GM19351 (cell line): Measurements from ENCODE around the gene ZNF329.

Experiments
- ATAC-seq: cut with Tn5 transposase; IDR thresholded peaks from one replicate; pipeline ENCODE4 v1.9.1; 2021; ENCODE audit warnings: mild to moderate bottlenecking, moderate library complexity; ENCODE audit not compliant: unreplicated experiment

Gene ZNF329

DNA sequence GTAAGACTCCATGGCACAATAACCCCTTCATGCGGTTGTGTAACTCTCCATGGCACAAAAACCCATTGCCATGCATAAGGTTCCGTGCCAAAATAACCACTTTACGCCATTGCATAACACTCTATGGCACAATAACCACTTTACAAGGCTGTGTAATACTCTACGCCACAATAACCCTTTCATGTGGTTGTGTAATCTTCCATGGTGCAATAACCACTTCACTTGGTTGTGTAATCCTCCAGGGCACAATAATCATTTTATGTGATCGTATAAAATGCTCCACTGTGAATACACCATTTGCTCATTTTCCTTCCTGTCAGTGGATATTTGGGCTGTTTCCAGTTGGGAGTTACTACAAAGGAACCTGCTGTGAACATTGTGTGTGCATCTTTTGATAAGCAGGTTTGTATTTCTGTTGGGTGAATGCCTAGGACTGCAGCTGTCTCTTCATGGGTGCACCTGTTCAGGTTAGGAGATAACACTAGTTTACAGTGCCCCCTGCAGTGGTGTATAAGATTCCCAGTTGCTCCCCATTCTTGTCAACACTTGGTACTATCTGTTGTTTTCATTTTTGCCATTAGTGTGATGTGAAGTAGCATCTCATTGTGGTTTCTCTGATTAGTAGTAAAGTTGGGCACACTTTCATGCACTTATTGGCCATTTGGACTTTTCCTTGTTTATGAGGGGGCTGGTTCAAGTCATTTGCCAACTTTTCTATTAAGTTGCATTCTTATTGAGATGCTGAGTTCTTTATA, 31.4 kb downstream of the ZNF329 start:
- ATAC-seq: no peak

DNA sequence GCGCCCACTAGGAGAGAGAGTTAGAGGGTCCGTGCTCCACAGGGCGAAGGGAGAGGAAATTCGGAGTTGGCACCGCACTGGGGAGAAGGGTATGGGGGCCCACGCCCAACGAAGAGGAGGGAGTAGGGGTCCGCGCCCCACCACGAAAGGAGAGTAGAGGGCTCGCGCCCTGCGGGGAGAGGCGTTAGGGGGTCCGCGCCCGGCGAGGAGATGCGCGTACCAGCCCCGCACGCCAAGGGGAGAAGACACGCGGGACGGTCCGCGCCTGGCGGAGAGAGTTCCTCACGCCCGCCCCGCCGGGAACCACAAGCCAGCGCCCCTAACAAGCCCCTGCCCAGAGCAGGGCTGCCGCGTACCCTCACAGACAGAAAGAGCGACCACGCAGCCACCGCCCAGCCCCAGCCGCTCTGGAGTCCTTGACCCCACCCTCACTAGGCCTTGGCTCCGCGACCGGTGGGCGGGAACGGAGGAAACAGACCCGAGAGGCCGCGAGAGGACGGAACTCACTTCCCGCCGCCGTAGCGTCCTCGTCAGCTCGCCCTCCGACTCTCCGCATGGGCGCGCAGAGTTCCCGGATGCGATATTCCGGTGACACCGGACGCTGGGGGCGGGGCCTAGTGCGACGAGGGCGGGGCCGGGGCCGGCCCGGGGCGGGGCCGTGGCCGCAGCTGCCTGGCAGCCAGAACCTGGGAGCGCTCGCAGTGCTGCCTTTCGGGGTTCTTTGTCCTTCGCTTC, 32.6 kb downstream of the ZNF329 start:
- no peak for ATAC-seq

DNA sequence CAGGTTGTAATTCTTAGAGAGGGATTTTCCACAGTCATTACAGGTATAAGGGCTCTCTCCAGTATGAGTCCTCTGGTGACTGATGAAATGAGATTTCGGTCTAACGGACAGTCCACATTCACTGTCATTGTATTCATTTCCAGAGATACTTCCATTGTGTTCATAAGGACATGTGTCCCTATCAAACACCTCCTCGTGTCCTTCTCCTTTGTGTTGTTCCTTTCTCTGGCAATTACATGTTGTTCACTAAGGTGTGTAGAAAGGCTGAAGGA, 42.1 kb downstream of the ZNF329 start:
- ATAC-seq: no peak

DNA sequence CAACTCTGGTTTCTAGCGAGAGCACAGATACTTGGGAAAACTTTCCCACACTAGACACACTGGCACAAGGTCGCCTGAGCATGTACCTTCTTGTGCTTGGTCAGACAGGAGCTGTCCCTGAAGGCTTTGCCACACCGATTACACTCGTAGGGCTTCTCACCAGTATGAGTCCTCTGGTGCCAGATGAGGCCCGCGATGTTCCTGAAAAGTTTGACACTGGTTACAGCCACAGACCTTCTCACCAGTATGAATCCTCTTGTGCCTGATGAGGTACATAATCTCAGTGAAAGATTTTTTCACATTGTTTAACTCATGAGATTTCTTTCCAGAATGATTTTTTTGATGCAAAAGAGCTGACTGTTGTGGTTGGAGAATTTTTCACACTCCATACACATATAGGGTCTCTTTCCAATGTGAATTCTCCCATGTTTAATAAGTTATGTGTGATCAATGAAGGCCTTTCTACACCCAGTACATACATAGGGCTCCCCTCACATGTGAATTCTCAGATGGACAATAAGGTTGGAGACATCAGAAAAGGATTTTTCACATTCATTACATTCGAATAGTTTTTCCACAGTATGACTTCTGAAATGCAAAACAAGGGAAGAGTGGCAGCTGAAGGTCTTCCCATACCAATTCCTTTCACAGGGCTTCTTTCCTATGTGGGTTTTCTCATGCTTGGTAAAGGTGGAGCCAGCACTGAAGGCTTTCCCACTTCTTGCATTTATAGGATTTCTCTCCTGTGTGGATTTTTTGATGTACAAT, 42.6 kb downstream of the ZNF329 start:
- no peak for ATAC-seq

DNA sequence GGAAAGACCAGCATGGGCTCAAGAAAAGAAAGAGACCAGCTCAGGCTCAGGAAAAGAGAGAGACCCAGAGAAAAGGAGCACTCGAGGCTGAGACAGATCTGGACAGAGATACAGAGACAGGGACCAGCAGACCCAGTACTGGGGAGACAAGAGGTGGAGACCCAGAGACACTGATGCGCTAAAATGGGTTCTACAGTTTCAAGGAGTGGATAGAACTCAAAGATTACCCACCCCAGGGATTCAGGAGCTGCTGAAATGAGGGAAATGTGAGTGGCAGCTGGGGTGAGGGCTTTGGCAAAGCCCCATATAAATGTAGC, 51.9 kb downstream of the ZNF329 start:
- ATAC-seq: no peak

DNA sequence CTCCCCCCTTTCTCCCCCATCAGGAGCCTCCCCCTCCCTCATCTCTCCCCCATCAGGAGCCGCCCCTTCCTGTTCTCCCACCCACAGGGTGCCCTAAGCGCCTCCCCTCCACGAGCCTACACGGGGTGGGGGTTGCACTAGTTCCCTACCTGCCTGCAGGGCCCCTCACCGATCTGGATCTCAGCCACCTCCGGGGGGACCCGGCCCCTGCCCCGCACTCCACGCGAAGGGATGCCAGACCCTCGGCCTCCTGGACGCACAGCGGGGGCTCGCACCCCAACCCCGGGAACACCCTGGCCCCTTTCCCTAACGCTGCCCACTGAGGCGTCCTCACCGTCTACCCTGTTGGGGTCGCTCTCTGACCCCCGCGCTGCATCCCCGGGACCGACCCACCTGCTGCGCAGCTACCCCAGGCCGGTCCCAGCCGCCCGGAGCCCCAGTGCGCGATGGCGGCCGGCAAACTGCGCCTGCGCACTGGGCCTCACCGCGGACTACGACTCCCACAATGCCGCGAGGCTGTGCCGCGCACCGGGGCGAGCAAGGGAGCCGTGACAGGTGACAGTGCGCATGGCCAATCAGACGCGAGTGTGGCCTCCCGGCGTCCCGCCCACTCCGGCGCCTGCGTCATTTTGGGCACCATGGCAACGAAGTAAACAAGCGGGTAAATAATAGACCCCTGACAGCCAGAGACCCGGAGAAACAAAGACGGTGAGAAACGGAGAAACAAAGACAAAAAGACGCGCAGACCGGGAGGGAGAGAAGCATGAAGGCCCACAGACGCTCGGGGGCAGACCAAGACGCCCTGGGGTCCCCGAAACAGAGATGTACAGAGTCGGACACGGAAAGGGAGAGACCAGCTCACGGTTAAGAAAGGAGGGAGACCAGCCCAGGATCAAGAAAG, 52.6 kb downstream of the ZNF329 start, which contains the start of gene ZSCAN18:
TSS of gene ZSCAN18 (minus strand) at position 451 of the 901 bp plus-strand sequence. CDS start 7,964 bp downstream, outside the sequence.
- peak; percentile 56 for ATAC-seq

DNA sequence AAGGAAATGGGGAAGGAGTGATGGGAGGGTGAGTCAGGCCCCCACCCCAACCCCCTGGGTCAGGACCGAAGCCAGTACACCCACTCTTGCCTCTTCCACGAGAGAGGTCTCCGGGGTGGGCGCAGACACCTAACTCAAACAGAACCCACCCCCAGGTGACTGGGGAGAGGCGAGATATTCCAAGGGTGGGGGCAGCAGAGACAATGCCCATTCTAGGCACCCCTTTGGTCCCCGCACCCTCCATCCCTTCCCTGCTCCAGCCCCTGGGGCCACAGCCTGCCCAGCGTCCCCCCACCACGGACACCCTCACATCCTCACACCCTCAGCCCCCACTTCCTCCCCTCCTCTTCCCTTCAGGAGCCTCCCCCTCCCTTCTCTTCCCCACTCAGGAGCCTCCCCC, 53.2 kb downstream of the ZNF329 start:
- ATAC-seq: no peak

DNA sequence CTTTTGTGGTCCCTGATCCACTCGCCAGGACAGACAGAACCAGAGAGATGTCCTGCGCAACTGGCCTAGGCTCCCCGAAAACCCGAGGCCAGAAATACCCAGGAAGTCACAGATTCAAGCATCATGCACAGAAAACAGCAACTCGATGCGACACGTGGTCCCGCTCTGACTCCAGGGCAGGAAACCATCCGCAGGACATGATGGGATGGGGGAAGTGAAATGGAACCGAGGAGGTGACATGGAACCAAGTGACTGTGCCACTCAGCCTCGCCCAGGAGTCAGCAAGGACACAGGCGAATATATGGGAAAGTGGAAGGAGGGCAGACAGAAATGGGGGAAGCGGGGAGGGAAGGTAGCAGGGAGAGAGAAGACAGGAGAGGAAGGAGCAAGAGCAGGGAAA, 53.7 kb downstream of the ZNF329 start:
- ATAC-seq: no peak

DNA sequence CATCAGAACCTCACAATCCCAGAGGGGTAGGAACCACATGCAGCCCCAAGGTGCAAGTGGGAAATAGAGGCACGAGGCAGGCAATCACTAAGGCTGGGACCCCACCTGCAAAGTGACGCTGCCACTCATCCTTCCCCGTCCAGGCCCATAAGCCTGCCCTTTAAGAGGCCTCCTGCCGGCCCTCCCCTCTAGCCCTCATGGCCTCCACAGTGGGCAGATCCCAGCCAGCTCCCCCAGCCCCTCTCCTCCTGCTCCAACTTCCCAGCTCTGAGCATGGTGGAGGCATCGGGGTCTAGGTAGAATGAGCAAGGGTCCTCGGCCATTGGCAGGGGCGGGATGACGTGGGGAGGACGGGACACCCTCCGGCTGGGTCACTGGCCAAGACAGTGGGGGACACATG, 55.3 kb downstream of the ZNF329 start:
- ATAC-seq: no peak

DNA sequence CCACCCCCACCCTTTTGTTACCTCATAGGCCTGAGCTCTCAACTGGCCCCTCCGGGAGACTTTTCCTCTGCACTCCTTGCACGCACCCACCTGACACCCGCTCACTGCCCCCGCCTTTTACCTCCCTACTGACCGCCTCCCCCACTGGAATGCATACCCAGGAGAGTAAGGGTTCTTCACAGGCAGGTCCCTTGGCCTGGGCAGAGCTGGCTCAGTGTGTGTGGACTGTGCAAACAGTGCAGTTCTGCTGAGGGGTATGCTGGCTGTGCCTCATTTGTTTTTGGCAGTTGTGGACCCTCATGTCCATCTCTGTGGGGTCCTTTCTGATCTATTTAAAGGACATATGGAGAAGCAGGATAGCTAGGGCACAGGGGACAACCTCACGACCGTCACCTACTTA, 57.5 kb downstream of the ZNF329 start:
- ATAC-seq: no peak

DNA sequence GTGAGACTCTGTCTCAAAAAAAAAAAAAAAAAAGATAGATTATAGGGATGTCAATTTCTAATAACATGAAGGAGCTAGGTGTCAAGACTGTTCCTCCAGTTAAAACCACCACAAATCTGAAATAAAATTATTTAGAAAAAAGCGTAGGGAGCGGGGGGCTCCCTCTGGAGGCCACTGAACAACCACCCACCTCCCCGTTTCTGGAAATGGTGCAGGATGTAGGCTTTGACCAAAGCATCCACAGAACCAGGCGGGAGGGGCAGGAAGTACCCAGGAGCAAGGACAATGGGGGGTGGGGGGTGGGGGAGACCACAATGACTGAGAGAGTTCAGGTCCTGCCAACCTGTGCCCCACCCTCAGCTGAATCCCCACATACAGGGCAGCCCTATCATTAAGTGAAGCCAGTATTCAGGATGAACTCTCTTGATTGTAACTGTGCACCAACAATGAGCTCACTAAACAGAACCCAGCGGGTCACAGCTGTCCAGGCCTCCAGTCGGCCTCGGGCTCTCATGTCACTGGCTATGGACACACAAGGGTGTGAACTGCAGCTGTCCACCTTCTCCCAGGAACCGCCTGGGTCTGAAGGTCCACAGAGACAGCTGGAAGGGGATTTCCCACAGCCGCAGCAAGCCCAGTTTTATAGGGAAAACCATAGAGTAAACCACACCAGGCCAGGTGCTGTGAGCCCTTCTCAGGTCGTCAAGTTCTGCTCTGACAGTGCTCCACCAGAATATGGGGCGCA, 59.2 kb downstream of the ZNF329 start:
- ATAC-seq: no peak

DNA sequence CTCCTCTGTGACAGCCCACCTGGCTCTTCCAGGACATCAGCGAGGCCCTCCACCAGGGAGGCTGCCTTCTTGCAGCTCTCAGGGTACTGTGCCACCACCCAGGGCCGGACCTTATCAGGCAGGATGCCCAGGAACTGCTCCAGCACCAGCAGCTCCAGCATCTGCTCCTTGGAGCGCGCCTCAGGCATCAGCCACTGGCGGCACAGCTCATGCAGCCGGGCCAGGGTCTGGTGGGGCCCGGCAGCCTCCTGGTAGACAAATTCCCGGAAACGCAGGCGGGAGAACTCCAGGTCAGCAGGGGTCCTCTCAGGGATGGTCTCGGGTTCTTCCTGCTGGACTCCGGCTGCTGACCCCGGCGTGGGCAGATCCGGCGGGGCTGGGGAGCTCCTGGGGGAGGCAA, 60.7 kb downstream of the ZNF329 start:
- ATAC-seq: no peak

DNA sequence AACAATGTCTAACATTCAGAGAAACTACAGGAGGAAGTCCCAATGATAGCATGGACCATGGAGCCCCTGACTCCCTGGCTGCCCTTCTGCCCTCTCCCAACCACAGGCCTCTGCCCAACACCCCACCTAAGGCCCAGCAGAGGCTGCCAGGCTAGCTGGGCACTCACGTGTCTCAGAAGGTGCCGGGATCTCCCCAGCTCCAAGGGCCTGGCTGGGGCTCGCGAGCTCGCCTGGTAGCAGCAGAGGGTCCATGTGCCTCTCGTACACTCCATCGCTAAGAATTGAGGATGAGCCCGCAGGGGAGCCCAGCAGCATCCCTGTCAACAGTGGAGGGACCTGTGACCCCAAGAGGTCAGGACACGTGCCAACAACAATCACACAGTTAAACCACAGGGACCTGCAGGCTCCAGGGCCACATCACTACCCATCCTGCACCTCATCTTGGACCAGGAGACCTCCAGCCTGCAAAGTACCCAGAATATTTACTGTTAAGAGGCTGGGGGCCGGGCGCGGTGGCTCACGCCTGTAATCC, 62.0 kb downstream of the ZNF329 start:
- no peak for ATAC-seq

DNA sequence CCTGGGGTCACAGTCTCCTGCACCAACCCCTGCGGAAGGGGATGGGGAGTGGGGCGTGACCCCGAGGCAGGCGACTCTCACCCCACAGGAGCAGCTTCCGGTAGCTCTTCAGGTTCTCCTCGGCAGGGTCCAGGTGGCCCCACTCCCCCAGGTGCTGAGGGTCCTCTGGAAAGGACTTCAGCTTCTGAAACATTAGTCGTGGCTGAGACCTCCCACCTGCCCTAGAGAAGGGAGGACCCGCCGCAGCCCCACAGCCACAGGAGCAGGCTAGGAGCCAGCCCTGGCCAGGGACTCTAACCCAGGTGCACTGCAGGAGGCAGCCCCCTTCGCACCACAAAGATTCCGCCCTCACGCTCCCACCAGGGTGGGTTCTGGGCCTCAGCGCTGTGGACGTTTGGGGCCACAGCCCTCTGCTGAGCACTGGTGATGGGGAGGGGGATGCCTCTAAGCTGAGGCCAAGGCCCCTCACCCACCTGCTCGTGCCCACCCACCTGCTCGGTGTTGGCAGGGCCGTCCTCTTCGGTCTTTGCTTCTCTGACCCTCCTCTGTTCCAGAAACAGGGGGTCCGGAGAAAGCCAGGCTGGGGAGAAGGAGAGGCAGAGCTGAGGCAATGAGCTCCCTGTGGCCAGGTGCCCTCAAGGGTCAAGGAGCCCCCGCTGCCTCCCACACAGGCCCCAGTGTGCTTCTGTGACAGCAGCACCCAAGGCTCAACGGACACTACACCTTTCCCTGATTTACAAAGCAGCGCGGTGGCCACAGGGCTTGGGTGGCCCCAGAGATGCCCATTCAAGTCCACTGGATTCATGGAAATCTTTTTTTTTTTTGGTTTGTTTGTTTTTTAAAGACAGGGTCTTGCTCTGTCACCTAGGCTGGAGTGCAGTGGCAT, 63.5 kb downstream of the ZNF329 start:
- no peak for ATAC-seq

DNA sequence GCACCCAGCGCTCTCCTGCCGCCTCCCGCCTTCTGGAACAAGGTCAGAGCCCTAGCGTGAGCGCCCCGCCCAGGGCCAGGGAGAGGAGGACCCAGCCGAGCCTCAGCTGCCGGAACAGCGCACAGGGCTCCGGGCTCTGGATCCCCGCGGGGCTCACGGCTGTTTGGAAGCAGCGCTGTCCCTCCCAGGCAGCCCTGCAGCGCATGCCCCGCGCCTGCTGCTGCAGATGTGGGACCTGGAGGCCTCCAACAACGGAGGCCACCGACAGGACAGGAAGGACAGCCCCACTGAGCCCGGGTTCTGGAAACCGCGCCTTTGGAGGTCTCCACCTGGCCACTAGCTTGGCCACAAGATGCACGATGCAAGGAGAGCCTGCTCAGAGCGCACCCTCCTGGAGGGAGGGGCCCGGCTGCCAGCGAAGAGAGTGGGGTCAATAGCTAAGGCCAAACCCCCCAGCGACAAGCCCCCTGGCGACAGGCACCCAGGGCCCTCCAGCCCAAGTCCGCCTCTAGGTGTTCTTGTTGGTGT, 65.2 kb downstream of the ZNF329 start:
- ATAC-seq: no peak

DNA sequence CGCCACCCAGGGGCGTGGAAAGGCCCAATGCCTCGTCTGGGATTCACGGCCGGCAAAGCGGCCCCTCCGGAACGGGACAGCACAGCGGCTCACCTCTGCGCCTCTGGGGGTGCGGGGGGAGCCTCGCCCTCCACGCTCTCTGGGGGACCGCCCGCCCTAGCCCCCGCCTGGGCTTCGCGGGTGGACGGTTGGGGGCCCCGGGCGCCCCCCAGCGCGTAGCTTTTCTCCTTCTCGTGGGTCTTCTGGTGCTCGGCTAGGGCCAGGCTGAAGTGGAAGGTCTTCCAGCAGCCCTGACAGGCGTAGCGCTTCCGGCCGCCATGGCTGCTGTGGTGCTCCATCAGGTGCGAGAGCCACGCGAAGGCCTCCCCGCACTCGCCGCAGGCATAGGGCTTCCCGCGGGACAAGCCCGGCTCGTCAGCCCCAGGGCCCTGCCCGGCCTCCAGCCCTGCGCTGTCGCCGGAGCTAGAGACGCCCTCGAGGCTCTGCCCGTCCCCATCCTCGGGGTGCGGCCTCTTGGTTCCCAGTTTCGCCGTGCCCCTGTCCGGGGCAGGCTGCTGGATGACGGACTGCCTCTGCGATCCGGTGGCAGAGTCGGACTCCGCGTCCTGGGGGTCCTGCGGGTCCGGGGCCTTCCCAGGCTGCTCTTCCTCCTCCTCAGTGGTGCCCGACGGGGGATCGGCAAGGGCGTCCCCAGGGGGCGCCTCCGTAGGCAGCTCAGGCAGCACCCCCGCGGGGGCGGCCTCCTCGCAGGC, 65.8 kb downstream of the ZNF329 start:
- no peak for ATAC-seq

DNA sequence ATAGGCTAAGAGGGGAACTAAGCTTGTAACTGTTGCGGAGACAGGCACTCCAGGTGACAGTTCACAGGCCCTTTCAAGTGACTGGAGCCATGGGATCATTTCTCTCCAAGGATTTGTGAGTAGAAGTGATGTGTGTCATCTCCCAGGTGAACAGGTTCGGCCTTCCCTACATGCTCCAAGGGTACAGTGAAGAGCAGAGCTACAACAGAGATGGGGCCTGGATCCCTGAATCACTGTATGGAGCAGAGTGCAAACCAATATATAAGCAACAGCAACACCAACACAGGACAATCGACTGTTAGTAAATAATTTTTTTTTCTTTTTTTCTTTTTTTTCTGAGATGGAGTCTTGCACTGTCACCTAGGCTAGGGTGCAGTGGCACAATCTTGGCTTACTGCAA, 67.6 kb downstream of the ZNF329 start:
- no peak for ATAC-seq

DNA sequence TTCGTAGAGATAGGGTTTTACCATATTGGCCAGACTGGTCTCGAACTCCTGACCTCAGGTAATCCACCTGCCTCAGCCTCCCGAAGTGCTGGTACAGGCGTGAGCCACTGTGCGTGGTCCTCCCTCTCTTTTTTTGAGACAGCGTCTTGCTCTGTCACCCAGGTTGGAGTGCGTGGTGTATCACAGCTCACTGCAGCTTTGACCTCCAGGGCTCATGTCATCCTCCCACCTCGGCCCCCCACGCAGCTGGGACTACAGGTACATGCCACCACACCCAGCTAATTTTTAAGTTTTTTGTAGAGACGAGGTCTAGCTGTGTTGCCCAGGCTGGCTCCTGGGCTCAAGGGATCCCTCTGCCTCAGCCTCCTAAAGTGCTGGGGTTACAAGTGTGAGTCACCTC, 70.8 kb downstream of the ZNF329 start:
- no peak for ATAC-seq
